Measurements from ENCODE around the gene AUTS2. TPM values are rescaled to one million over a fixed set of nuclear protein-coding genes. Genes with fewer than 3 reads are reported as not detected.

AUTS2 gene
- total and polyA plus RNA-seq, 11 donors = 3.4 to 14.0 (median 7.3) TPM

- ATAC-seq = no peak
- Histone ChIP-seq H3K4me1 (peaks cover 0 to 34% (median 18%) of the 10 kb centered on the region in 12 donors), H3K36me3 (no peaks in the 10 kb centered on the region), H3K27me3 (no peaks in the 10 kb centered on the region), H3K27ac (no peak overlapping the region), H3K4me3 (no peak overlapping the region), H3K9me3 (peaks cover 0 to 4% (median 0%) of the 10 kb centered on the region in 12 donors)
- no peak for DNase-seq
- intact Hi-C loops (cut with DNase I) = loop anchor here in 2 of 10 donors (10.0 kb wide), 2 partner anchors 215 to 225 kb away; no protein-coding TSS in a partner anchor
- TF ChIP-seq POLR2A (IDR thresholded peaks at IDR 0.05) (no peak), CTCF (IDR thresholded peaks at IDR 0.05) (no peak)
- 94 to 97% (median 96%) methylated on average over 15 of the region's 15 CpGs for WGBS, 4 donors
Measured at GRCh38 chr7:70479153-70480021, 881.1 kb downstream of the AUTS2 start.

- Histone ChIP-seq H3K27ac (no peak overlapping the region), H3K36me3 (no peaks in the 10 kb centered on the region), H3K9me3 (peaks cover 0 to 10% (median 0%) of the 10 kb centered on the region in 12 donors), H3K27me3 (no peaks in the 10 kb centered on the region), H3K4me1 (peaks cover 0 to 18% (median 11%) of the 10 kb centered on the region in 12 donors), H3K4me3 (no peak overlapping the region)
- DNase-seq (no peak), ATAC-seq (no peak)
- no peak for TF ChIP-seq POLR2A (IDR thresholded peaks at IDR 0.05)
- TF ChIP-seq CTCF (IDR thresholded peaks at IDR 0.05) = no peak
- intact Hi-C loops (cut with DNase I) = no loop called here
- 86 to 95% (median 92%) methylated on average over 8 of the region's 8 CpGs for WGBS, 4 donors
Measured at GRCh38 chr7:70480927-70481569, 882.8 kb downstream of the AUTS2 start.

GRCh38 chr7:70481570-70482123 is 883.4 kb downstream of the AUTS2 start:
- H3K4me3 ChIP-seq = no peak overlapping the region
- peaks cover 0 to 10% (median 0%) of the 10 kb centered on the region in 12 donors for H3K9me3 ChIP-seq
- H3K27me3 ChIP-seq = no peaks in the 10 kb centered on the region
- peaks cover 0 to 12% (median 8%) of the 10 kb centered on the region in 12 donors for H3K4me1 ChIP-seq
- intact Hi-C loops (cut with DNase I) = no loop called here
- H3K27ac ChIP-seq = no peak overlapping the region
- no peak for TF ChIP-seq POLR2A (IDR thresholded peaks at IDR 0.05)
- TF ChIP-seq CTCF (IDR thresholded peaks at IDR 0.05) = no peak
- ATAC-seq (no peak), DNase-seq (no peak)
- 95 to 98% (median 96%) methylated on average over 8 of the region's 8 CpGs for WGBS, 4 donors
- no peaks in the 10 kb centered on the region for H3K36me3 ChIP-seq

- H3K4me3 ChIP-seq = no peak overlapping the region
- H3K4me1 ChIP-seq = peaks cover 0 to under 1% (median 0%) of the 10 kb centered on the region in 12 donors
- no peak for ATAC-seq
- no peaks in the 10 kb centered on the region for H3K27me3 ChIP-seq
- no peaks in the 10 kb centered on the region for H3K36me3 ChIP-seq
- no peak overlapping the region for H3K27ac ChIP-seq
- peaks cover 0 to 10% (median 0%) of the 10 kb centered on the region in 12 donors for H3K9me3 ChIP-seq
- 88 to 92% (median 90%) methylated on average over 3 of the region's 3 CpGs for WGBS, 4 donors
- intact Hi-C loops (cut with DNase I) = no loop called here
- no peak for DNase-seq
- TF ChIP-seq CTCF (IDR thresholded peaks at IDR 0.05) (no peak), POLR2A (IDR thresholded peaks at IDR 0.05) (no peak)
Measured at GRCh38 chr7:70484255-70484654, 886.0 kb downstream of the AUTS2 start.
